DMS79 (cell line): ENCODE results near the gene MYH16.
"Not testable (repeated sequence)": the region's sequence is repeated elsewhere in the genome, so short reads cannot be mapped to it uniquely, and the experiment has no call there.

Experiments
- DNase-seq: peaks from one replicate; lab custom pipeline; 2025; lab: John Stamatoyannopoulos, UW

MYH16 gene

GRCh38 chr7:99258501-99258900, 14.1 kb upstream of the MYH16 start:
- no peak for DNase-seq

GRCh38 chr7:99260395-99260794, 12.2 kb upstream of the MYH16 start:
- DNase-seq = no peak

- DNase-seq = no peak
These were observed 11.0 kb upstream of the MYH16 start for GRCh38 chr7:99261646-99262045.

- DNase-seq = no peak
These were observed 6.7 kb upstream of the MYH16 start for GRCh38 chr7:99265848-99266480.

- DNase-seq = no peak
These were observed 5.2 kb upstream of the MYH16 start for GRCh38 chr7:99267481-99267840.

- peak; percentile 57 for DNase-seq
These were observed 4.6 kb upstream of the MYH16 start for GRCh38 chr7:99267841-99268576.

- DNase-seq = no peak
These were observed 4.1 kb upstream of the MYH16 start for GRCh38 chr7:99268577-99268908.

GRCh38 chr7:99270702-99271101, 1.9 kb upstream of the MYH16 start:
- no peak for DNase-seq

GRCh38 chr7:99273561-99273960, 922 bp downstream of the MYH16 start:
- not testable (repeated sequence) for DNase-seq

- DNase-seq = not testable (repeated sequence)
These were observed 2.3 kb downstream of the MYH16 start for GRCh38 chr7:99274908-99275307.

GRCh38 chr7:99275496-99275895, 2.9 kb downstream of the MYH16 start:
- no peak for DNase-seq

GRCh38 chr7:99278180-99278579, 5.5 kb downstream of the MYH16 start:
- no peak for DNase-seq

- not testable (repeated sequence) for DNase-seq
These were observed 11.5 kb downstream of the MYH16 start for GRCh38 chr7:99284165-99284564.

GRCh38 chr7:99287779-99288534, 15.3 kb downstream of the MYH16 start:
- DNase-seq = no peak

- DNase-seq = no peak
These were observed 16.5 kb downstream of the MYH16 start for GRCh38 chr7:99289185-99289584.

GRCh38 chr7:99290148-99290547, 17.5 kb downstream of the MYH16 start:
- not testable (repeated sequence) for DNase-seq

- no peak for DNase-seq
These were observed 18.5 kb downstream of the MYH16 start for GRCh38 chr7:99290980-99291607.

GRCh38 chr7:99292127-99292526, 19.5 kb downstream of the MYH16 start:
- no peak for DNase-seq

- DNase-seq = no peak
These were observed 20.5 kb downstream of the MYH16 start for GRCh38 chr7:99293167-99293566.

GRCh38 chr7:99293650-99294049, 21.0 kb downstream of the MYH16 start:
- DNase-seq = no peak

- no peak for DNase-seq
These were observed 23.8 kb downstream of the MYH16 start for GRCh38 chr7:99296471-99296870.

GRCh38 chr7:99301496-99301895, 28.9 kb downstream of the MYH16 start:
- DNase-seq = no peak
